ENCODE results near the gene PMEL.

PMEL gene

DNA sequence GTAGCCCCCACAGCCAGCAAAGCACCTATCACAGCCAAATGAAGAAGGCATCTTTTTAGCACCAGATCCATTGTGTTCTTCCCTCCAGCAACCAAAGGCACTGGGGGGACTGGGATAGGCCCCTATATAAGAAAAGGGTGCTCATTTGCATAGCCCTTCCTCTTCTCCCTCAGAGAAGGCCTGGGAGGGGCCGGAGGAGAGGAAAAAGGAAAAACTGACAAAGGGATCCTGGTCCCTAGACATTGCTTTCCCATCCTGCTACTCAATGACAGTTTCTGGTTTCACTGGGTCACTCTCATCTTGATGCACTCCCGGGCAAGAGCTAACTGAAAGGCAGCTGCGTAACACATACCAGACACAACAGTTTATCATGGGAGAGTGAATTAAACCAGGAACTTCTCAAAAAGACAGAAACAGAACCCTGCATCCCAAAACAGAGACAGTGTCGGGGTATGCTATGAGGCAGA lies at the start of gene PMEL:
Gene PMEL (minus strand): TSS at position 102 of the 467 bp plus-strand sequence. CDS start 31 bp downstream, at position 71.
- peak within 1 kb of the TSS; percentile 100 for H2AFZ ChIP-seq

GRCh38 chr12:56014205-56014604 lies 48.4 kb upstream of the PMEL start:
- H3K36me3 ChIP-seq (ENCODE audit: control insufficient read depth, insufficient read depth, low read length) = no peaks in the 10 kb centered on the region
- peak overlapping the region; percentile 51 for H3K27ac ChIP-seq
- H3K4me1 ChIP-seq = peaks cover 15% of the 10 kb centered on the region
- peak overlapping the region; percentile 31 for H3K4me2 ChIP-seq (ENCODE audit: low read length)
- TF ChIP-seq, protein P1, sequence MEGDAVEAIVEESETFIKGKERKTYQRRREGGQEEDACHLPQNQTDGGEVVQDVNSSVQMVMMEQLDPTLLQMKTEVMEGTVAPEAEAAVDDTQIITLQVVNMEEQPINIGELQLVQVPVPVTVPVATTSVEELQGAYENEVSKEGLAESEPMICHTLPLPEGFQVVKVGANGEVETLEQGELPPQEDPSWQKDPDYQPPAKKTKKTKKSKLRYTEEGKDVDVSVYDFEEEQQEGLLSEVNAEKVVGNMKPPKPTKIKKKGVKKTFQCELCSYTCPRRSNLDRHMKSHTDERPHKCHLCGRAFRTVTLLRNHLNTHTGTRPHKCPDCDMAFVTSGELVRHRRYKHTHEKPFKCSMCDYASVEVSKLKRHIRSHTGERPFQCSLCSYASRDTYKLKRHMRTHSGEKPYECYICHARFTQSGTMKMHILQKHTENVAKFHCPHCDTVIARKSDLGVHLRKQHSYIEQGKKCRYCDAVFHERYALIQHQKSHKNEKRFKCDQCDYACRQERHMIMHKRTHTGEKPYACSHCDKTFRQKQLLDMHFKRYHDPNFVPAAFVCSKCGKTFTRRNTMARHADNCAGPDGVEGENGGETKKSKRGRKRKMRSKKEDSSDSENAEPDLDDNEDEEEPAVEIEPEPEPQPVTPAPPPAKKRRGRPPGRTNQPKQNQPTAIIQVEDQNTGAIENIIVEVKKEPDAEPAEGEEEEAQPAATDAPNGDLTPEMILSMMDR (IDR thresholded peaks at IDR 0.05) = no peak
- H3K79me2 ChIP-seq = peaks cover 3% of the 10 kb centered on the region
- no peaks in the 10 kb centered on the region for H3K9me3 ChIP-seq (ENCODE audit: control insufficient read depth, low read length)
- H3K9ac ChIP-seq = no peak overlapping the region
- H2AFZ ChIP-seq = no peak overlapping the region
- H3K27me3 ChIP-seq (ENCODE audit: control insufficient read depth, insufficient read depth, low read length) = no peaks in the 10 kb centered on the region
- H3K4me3 ChIP-seq (ENCODE audit: low read depth, low read length) = no peak overlapping the region

More for the DNA sequence above, at the start of gene PMEL:
- Histone ChIP-seq H3K79me2 (no peaks in the 10 kb centered on the region), H3K27me3 (ENCODE audit: control insufficient read depth, insufficient read depth, low read length) (no peaks in the 10 kb centered on the region), H3K9ac (peak within 1 kb of the TSS; percentile 49), H3K4me2 (ENCODE audit: low read length) (peak within 1 kb of the TSS; percentile 99), H3K4me1 (peaks cover 16% of the 10 kb centered on the region), H3K27ac (peak within 1 kb of the TSS; percentile 78), H3K9me3 (ENCODE audit: control insufficient read depth, low read length) (no peaks in the 10 kb centered on the region), H3K4me3 (ENCODE audit: low read depth, low read length) (peak within 1 kb of the TSS; percentile 87), H3K36me3 (ENCODE audit: control insufficient read depth, insufficient read depth, low read length) (no peaks in the 10 kb centered on the region)
- TF ChIP-seq, protein P1 (IDR thresholded peaks at IDR 0.05) = no peak

- no peak overlapping the region for H3K9ac ChIP-seq
- no peak overlapping the region for H3K4me3 ChIP-seq (ENCODE audit: low read depth, low read length)
- H3K4me2 ChIP-seq (ENCODE audit: low read length) = no peak overlapping the region
- H3K4me1 ChIP-seq = peaks cover 15% of the 10 kb centered on the region
- H3K79me2 ChIP-seq = peaks cover 3% of the 10 kb centered on the region
- H3K9me3 ChIP-seq (ENCODE audit: control insufficient read depth, low read length) = no peaks in the 10 kb centered on the region
- H3K27ac ChIP-seq = peak overlapping the region; percentile 51
- TF ChIP-seq, protein P1 (IDR thresholded peaks at IDR 0.05) = no peak
- H3K36me3 ChIP-seq (ENCODE audit: control insufficient read depth, insufficient read depth, low read length) = no peaks in the 10 kb centered on the region
- H2AFZ ChIP-seq = no peak overlapping the region
- no peaks in the 10 kb centered on the region for H3K27me3 ChIP-seq (ENCODE audit: control insufficient read depth, insufficient read depth, low read length)
Measured at GRCh38 chr12:56013482-56013881, 47.6 kb upstream of the PMEL start.

GRCh38 chr12:56011509-56012090 lies 45.8 kb upstream of the PMEL start:
- no peak overlapping the region for H3K9ac ChIP-seq
- H3K79me2 ChIP-seq = peaks cover 3% of the 10 kb centered on the region
- no peaks in the 10 kb centered on the region for H3K27me3 ChIP-seq (ENCODE audit: control insufficient read depth, insufficient read depth, low read length)
- TF ChIP-seq, protein P1 (IDR thresholded peaks at IDR 0.05) = no peak
- peaks cover 18% of the 10 kb centered on the region for H3K4me1 ChIP-seq
- no peaks in the 10 kb centered on the region for H3K9me3 ChIP-seq (ENCODE audit: control insufficient read depth, low read length)
- H2AFZ ChIP-seq = no peak overlapping the region
- H3K4me2 ChIP-seq (ENCODE audit: low read length) = no peak overlapping the region
- H3K4me3 ChIP-seq (ENCODE audit: low read depth, low read length) = no peak overlapping the region
- no peaks in the 10 kb centered on the region for H3K36me3 ChIP-seq (ENCODE audit: control insufficient read depth, insufficient read depth, low read length)
- no peak overlapping the region for H3K27ac ChIP-seq

DNA sequence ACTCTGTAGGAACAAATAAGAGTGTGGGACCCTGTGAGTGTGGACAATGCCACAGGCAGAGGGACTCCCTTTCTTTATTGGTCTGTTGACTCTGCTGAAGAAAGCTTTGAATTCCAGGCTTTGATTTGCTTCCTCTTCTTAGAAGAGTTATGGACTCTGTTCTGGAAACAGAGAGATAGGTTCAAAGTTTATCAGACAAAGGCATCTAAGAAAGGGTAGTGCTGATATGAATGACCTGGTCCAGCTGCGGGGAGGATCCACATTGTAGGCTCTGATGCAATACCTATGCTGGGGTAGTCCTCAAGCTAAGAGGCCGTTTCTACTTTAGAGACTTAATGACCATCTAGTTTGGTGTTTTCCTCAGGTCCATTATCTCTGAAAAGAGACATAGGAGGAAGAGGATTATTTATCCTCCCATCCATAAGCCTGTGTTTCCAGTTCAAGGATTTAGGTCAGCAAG lies 44.3 kb upstream of the PMEL start:
- no peak overlapping the region for H3K4me2 ChIP-seq (ENCODE audit: low read length)
- TF ChIP-seq, protein P1 (IDR thresholded peaks at IDR 0.05) = no peak
- H3K9me3 ChIP-seq (ENCODE audit: control insufficient read depth, low read length) = no peaks in the 10 kb centered on the region
- H2AFZ ChIP-seq = peak overlapping the region; percentile 17
- H3K79me2 ChIP-seq = peaks cover 3% of the 10 kb centered on the region
- no peak overlapping the region for H3K9ac ChIP-seq
- peaks cover 18% of the 10 kb centered on the region for H3K4me1 ChIP-seq
- no peaks in the 10 kb centered on the region for H3K36me3 ChIP-seq (ENCODE audit: control insufficient read depth, insufficient read depth, low read length)
- H3K27me3 ChIP-seq (ENCODE audit: control insufficient read depth, insufficient read depth, low read length) = no peaks in the 10 kb centered on the region
- H3K4me3 ChIP-seq (ENCODE audit: low read depth, low read length) = no peak overlapping the region
- H3K27ac ChIP-seq = peak overlapping the region; percentile 54

Data from parathyroid adenoma (tissue), 2 donors.